GM18502 (cell line): Measurements from ENCODE around the gene TSPAN5.
A peak's percentile ranks its signal among the peaks of the same experiment; 100 is the strongest.

ENCODE experiments used
- ATAC-seq: cut with Tn5 transposase; IDR thresholded peaks from one replicate; pipeline ENCODE4 v1.9.1; 2021; ENCODE audit warnings: mild to moderate bottlenecking; ENCODE audit not compliant: unreplicated experiment, poor library complexity

Gene TSPAN5

GRCh38 chr4:98603683-98604521, 54.5 kb downstream of the TSPAN5 start:
- ATAC-seq, result no peak

- ATAC-seq, result peak; percentile 73
Measured at GRCh38 chr4:98602270-98602669, 56.1 kb downstream of the TSPAN5 start.

GRCh38 chr4:98601708-98602107, 56.7 kb downstream of the TSPAN5 start:
- ATAC-seq, result peak; percentile 72

- ATAC-seq, result no peak
Measured at GRCh38 chr4:98599617-98600205, 58.7 kb downstream of the TSPAN5 start.

GRCh38 chr4:98586962-98587354, 71.5 kb downstream of the TSPAN5 start:
- ATAC-seq, result no peak

- no peak for ATAC-seq
Measured at GRCh38 chr4:98586291-98586961, 72.0 kb downstream of the TSPAN5 start.

- ATAC-seq, result no peak
Measured at GRCh38 chr4:98585596-98585995, 72.8 kb downstream of the TSPAN5 start.

GRCh38 chr4:98584265-98584664, 74.1 kb downstream of the TSPAN5 start:
- ATAC-seq, result no peak

- ATAC-seq, result no peak
Measured at GRCh38 chr4:98583265-98583664, 75.1 kb downstream of the TSPAN5 start.

GRCh38 chr4:98581126-98581525, 77.3 kb downstream of the TSPAN5 start:
- no peak for ATAC-seq

- ATAC-seq, result no peak
Measured at GRCh38 chr4:98577956-98578355, 80.5 kb downstream of the TSPAN5 start.

- ATAC-seq, result no peak
Measured at GRCh38 chr4:98574816-98575215, 83.6 kb downstream of the TSPAN5 start.

- ATAC-seq, result no peak
Measured at GRCh38 chr4:98573791-98574190, 84.6 kb downstream of the TSPAN5 start.

- ATAC-seq, result no peak
Measured at GRCh38 chr4:98572697-98573096, 85.7 kb downstream of the TSPAN5 start.

GRCh38 chr4:98571161-98571786, 87.1 kb downstream of the TSPAN5 start:
- ATAC-seq, result no peak

- no peak for ATAC-seq
Measured at GRCh38 chr4:98570151-98570797, 88.1 kb downstream of the TSPAN5 start.

GRCh38 chr4:98568941-98569663, 89.3 kb downstream of the TSPAN5 start:
- ATAC-seq, result no peak

- ATAC-seq, result no peak
Measured at GRCh38 chr4:98567611-98568010, 90.8 kb downstream of the TSPAN5 start.

- no peak for ATAC-seq
Measured at GRCh38 chr4:98566361-98567008, 91.9 kb downstream of the TSPAN5 start.
